Measurements from ENCODE around the gene ZEB1.
"Not testable (repeated sequence)": the region's sequence is repeated elsewhere in the genome, so short reads cannot be mapped to it uniquely, and the experiment has no call there.

The ZEB1 gene

DNA sequence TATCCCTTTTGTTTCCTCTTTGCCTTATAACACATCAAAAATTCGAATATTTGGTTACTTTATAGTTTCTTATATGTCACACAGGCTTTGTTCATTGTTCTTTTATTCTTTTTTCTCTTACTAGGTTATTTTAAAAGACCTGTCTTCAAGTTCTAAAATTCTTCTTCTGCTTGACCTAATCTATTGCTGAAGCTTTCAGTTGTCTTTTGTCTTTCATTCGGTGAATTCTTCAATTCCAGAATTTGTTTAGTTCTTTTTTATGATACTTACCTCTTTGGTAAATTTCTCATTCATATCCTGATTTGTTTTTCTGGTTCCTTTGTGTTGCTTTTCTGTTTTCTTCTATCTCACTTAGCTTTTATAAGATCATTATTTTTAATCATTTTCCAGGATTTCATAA is 188.4 kb downstream of the ZEB1 start:
- no peak for DNase-seq (ENCODE audit: low read depth, low spot score)

DNA sequence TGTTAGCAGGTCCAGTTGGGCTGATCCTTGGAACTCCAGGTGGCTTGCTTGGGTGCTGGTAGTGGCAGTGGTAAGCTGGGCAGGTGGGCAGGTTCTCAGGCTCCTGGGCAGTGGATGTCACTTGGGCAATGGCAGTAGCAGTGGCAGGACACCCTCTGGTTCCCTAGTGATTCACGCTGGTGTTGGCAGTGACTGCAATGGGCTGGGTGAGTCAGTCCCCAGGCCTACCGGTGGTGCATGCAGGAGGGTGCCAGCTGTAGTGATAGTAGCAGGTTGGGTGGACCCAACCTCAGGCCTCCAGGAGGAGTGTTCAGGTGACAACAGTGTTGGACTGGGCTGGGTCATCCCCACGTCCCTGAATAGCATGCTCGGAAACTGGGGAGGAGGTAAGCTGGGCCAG is 189.2 kb downstream of the ZEB1 start:
- DNase-seq (ENCODE audit: low read depth, low spot score) = no peak

DNA sequence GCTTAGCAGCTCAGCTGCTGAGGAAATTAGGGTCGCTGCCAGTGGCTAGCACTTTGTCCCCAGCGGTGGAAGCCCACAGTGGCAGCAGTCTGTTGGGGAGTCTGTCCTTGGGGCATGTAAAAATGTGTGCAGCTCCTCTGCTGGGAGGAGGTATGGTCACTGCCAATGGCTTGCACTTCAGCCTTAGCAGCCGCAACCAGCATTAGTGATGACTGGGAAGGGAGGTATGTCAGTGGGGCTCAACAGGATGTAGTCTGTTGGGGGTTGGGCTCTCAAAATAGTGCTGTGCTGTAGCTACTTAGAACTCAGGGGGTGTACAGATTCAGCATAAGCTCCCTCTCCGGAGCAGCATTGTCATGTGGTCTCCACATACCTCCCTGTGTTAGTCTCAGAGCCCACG is 189.9 kb downstream of the ZEB1 start:
- peak; percentile 4 for DNase-seq (ENCODE audit: low read depth, low spot score)

DNA sequence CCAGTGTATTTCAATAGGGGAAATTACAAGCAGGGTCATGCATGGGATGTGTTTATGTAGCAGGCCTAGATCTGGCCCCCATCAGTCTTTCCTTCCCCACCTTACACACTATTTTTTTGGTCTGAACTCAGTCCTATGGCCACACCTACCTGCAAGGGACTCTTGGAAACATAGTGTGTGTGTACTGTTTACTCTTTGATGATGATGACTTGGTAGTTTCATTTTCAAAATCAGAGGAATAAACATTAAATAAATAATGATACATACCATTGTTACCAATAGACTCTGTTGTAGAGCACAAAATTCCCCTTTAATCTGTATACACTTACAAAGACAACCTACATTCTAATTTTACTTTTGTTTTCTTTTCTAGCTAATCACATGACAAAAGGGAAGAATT is 191.0 kb downstream of the ZEB1 start:
- DNase-seq (ENCODE audit: low read depth, low spot score) = no peak

DNA sequence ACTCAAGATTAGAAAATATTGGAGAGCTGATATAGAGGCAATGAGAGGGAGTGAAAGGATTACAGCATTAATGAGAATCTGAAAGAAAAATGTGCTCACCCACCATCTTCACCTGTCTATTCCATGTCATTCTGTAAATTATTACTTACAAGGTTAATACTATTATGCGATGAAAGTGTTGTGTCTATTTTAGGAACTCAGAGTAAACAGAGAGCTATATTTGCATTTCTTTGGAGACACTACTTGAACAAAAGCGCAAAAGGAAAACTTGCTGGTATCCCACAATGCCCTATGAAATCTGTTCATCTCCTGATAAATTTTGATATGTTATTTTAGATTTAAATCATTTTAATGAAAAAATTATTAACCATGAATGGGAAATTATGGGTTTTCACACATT is 196.1 kb downstream of the ZEB1 start:
- no peak for DNase-seq (ENCODE audit: low read depth, low spot score)

DNA sequence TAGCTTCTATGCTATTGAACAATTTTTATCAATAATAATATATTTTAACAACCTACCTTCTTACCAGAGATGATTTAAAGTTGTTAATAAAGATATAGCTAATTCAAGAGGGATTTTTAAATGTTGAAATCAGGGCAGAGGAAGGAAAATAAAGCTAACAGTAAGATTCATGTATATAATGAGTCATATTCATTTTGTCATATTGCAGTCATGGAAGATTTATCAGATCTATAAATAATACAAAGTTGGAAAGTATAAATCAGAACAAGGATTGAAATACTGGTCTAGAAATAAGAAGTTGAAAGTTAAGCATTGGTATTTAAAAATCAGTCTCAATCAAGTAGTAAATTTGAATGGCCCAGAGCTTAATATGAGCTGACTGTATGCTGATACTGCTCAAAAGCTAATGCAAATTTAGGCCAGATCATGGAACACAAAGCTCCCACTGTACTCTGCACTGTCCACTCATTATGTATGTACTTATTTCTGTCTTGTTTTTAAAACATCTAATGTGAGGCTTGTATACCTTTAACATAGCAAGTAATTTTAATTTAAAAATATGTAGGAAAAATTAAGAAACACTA is 196.9 kb downstream of the ZEB1 start:
- no peak for DNase-seq (ENCODE audit: low read depth, low spot score)

DNA sequence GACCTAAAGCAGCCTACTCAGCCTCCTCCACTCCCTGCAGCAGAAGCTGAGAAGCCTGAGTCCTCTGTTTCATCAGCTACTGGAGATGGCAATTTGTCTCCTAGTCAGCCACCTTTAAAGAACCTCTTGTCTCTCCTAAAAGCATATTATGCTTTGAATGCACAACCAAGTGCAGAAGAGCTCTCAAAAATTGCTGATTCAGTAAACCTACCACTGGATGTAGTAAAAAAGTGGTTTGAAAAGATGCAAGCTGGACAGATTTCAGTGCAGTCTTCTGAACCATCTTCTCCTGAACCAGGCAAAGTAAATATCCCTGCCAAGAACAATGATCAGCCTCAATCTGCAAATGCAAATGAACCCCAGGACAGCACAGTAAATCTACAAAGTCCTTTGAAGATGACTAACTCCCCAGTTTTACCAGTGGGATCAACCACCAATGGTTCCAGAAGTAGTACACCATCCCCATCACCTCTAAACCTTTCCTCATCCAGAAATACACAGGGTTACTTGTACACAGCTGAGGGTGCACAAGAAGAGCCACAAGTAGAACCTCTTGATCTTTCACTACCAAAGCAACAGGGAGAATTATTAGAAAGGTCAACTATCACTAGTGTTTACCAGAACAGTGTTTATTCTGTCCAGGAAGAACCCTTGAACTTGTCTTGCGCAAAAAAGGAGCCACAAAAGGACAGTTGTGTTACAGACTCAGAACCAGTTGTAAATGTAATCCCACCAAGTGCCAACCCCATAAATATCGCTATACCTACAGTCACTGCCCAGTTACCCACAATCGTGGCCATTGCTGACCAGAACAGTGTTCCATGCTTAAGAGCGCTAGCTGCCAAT is 202.2 kb downstream of the ZEB1 start:
- DNase-seq (ENCODE audit: low read depth, low spot score) = no peak

DNA sequence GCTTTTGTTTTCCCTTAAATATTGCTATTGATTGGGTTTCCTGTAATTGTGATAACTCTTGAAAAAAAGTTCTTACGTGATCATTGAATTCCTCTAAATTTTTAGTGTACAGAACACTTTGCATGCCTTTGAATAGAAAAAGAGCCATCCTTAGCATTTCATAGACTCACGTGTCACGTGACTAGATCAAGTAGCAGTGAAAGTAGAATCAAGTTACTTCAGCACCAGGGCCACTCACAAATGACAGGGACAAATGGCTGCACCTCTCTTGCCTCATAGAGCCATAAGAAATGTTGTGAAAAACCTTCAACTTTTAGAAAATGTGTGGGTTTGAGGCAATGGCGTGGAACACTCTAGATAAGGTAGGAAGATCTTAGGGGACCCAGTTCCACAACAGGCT is 203.8 kb downstream of the ZEB1 start:
- no peak for DNase-seq (ENCODE audit: low read depth, low spot score)

DNA sequence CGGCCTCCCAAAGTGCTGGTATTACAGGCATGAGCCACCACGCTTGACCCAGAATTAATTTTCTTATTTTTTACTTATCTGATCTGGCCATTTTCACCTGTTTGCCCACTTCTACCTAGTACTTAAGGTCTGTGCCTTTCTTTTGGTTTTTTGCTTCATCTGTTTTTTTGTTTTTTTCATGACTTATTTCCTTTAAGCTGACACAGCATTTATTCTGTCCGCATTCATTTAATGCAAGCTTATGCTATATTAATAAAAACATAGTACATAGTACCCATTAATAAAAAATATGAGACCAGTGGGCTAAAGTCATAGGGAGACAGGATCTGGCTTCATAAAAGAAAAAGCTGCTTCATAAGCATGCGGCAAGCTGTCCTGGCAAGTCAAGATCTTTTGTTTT is 205.4 kb downstream of the ZEB1 start:
- no peak for DNase-seq (ENCODE audit: low read depth, low spot score)

DNA sequence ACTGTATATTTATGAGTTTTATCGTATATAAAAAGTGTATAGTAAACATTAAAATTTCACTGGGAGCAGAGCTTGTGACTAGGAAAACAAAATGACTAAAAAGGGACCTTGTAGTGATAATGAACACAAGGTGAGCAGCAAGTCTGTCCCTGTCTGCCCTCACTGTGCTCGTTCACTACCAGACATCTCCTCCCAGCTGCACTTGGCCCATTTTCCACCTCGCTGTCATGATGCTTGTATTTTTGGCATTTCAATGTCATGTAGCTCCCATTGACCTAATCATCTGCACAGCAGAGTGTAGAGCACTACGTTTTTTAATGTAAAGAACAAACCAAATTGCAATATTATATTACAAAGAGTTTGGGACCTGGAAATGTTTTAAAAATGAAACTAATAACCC is 207.2 kb downstream of the ZEB1 start:
- DNase-seq (ENCODE audit: low read depth, low spot score) = no peak

DNA sequence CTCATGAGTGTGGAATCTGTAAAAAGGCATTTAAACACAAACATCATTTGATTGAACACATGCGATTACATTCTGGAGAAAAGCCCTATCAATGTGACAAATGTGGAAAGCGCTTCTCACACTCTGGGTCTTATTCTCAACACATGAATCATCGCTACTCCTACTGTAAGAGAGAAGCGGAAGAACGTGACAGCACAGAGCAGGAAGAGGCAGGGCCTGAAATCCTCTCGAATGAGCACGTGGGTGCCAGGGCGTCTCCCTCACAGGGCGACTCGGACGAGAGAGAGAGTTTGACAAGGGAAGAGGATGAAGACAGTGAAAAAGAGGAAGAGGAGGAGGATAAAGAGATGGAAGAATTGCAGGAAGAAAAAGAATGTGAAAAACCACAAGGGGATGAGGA is 207.7 kb downstream of the ZEB1 start:
- peak; percentile 5 for DNase-seq (ENCODE audit: low read depth, low spot score)

DNA sequence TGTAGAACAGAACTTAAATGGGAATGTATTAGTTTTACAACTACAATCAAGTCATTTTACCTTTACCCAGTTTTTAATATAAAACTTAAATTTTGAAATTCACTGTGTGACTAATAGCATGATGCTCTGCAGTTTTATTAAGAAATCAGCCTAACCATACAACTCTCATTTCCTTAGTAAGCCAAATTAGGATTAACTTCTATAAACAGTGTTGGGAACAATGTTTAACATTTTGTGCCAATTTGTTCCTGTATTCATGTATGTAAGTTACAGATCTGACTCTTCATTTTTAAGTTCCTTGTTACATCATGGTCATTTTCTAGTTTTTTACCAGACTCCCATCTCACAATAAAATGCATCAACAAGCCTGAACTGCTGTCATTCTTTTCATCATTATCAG is 209.8 kb downstream of the ZEB1 start:
- no peak for DNase-seq (ENCODE audit: low read depth, low spot score)

DNA sequence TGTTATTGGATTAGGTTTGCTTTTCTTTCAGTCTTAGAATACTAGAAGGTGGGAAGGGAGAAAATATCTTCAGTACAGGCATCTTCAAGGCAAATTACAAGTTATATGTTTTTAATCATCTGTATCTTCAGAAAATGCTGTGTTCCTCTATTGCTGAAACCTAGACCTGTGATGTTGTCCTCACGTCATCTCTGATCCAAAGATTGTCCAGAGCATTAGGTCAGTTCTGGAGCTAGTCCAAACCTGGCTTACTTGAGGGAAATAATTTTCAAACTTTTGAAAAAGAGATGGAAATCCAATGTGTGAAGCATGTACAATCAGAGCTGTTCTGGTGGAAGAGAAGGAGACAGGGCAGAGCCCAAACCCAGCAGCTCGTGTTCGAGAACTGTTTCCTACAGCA is 217.3 kb downstream of the ZEB1 start:
- no peak for DNase-seq (ENCODE audit: low read depth, low spot score)

DNA sequence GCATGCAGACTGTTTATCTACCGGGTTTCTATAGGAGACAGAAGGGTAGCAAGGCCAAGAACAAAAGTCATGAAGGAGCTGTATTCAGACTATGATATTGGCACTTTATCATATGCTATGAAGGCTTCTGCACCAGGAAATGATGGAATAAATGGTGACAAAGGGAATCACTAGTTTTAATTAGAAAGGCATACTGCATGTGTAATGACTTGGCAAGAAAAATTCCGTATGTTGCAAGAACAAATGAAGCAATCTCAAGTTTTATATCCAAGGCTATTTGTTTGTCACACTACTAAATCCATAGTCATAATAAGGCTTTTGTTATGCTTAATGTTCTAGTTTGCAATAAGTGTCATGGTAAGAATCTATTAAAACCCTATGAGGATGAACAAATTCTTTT is 230.9 kb downstream of the ZEB1 start:
- no peak for DNase-seq (ENCODE audit: low read depth, low spot score)

DNA sequence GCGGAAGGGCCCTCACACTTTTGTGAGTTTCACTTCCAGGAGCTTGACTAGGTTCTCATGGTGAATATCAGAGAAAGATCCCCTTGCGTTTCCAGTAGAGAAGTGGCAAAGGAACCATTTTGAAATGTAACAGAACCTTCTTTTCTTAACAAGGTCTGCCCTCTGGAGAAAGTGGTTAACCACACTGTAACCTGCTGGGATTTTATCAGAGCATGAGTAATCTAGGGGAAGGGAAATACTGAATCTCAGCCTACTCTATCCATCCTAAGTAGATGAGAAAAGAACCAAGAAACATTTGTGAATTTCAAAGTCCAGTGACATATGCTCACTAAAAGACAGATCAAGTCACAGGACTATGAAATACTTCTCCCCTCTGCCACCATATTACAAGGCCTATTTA is 235.5 kb downstream of the ZEB1 start:
- DNase-seq (ENCODE audit: low read depth, low spot score) = peak; percentile 77

DNA sequence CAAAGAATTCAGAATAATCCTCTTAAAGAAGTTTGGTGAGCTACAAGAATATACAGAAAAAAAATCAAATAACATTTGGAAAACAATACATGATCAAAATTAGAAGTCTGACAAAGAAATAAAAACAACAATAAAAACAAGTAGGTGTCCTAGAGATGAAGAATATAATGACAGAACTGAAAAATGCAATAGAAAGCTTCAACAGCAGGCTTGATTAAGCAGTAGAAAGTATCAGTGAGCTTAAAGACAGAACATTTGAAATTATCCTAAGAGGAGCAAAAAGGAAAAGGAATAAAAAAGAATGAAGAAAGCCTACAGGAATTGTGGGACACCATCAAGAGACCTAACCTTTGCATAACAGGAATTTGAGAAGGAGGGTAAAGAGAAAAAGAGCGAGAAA is 238.8 kb downstream of the ZEB1 start:
- DNase-seq (ENCODE audit: low read depth, low spot score) = no peak

DNA sequence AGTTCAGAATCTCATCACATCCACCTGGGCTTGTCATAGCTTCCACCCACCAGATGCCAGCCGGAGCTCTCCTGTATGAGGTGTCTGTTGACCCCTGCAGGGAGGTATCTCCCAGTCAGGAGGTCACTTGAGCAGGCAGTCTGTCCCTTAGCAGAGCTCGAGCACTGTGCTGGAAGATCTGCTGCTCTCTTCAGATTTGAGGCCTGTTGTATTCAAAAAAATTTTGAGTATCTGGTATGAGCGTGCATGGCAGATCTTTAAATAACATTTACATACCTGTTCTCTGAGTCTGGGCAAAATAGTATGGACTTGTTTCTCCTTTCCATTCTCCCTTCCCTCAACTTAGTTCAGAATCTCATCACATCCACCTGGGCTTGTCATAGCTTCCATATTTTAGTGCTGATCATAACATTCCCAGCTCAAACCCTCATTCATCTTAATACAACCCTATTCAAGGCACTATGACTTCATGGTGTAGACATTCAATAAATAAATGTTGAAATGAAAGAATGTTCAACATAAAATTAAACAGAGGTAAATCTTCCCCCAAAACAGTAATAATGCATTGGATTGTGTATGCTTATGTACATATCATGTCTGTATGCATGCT is 249.3 kb downstream of the ZEB1 start:
- DNase-seq (ENCODE audit: low read depth, low spot score) = not testable (repeated sequence)

DNA sequence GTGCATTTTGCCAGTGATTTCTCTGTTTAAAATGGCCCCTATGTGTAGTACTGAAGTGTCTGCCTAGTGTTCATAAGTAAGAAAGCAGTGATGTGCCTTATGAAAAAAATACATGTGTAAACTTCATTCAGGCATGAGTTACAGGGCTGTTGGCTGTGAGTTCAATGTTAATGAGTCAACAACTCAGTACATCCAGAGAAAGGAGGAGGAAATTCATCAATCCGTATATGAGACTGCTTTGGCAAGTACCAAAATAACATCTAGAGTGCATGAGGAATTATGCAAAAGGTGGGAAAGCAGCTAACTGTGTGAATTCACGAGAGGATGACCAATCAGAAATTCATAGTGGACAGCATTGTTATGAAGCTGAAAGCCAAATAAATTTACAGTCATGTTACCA is 255.6 kb downstream of the ZEB1 start:
- DNase-seq (ENCODE audit: low read depth, low spot score) = no peak

DNA sequence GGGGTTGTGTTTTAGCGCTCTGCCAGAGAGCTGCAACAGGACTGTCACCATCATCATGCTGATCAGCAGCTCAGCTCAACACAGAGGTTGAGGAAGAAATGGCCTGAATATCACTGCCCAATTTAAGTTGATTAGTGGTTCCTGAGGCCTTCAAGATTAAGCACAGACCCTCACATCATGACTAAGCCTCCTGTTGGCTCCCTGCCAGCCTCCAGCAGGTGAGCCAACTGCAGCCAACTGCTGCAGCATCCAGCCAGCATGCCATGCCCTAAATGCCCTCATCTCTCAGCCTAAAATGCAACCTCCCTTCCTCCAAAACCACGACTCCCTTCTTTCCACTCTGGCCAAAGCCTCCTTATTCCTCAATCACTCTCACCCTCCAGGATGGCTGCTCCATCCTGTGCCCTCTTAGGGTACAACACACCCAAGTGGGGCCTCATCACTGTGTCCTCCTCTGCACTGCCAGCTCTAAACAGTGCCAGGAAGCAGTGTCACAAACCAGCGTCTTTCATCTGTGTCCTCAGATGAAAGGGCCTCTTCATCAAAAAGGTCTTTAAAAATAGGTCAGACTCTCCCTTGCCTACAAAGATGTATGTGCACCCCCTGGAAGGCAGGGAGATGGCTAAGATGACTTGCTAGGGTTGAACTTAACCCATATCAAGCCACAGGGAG is 259.3 kb downstream of the ZEB1 start:
- no peak for DNase-seq (ENCODE audit: low read depth, low spot score)

DNA sequence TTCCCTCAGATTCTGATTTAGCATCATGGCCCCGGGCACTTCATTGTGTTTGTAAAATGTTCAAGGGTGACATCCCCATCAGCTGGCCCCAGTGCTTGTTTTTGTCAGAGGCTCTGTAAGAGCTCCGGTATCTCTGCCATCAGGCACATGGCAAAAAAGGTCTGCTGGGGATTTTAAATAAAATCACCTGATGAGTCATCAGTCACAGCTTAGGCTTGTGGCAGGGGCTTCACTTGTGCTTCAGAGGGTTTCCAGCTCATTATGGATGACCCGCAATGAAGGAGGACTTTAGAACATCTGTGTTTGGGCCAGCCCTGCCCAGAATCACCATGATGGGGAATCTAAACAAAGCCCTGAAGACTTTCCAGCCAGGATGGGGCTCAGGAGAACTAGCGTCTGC is 259.9 kb downstream of the ZEB1 start:
- DNase-seq (ENCODE audit: low read depth, low spot score) = no peak
